ENCODE data around the gene SMPX. TPM values are rescaled to one million over a fixed set of nuclear protein-coding genes. Genes with fewer than 3 reads are reported as not detected.

Gene SMPX
- polyA plus RNA-seq, 1 donor (not counting 4 experiments of a cell fraction or from before 2014, with no cell fraction given): not detected

GRCh38 chrX:21723814-21724213, 34.1 kb downstream of the SMPX start:
- Histone ChIP-seq H3K9me3 (ENCODE audit: control insufficient read depth, low read depth, low read length) (no peaks in the 10 kb centered on the region), H3K36me3 (ENCODE audit: control insufficient read depth in 2 of 2, extremely low read depth in 1 of 2, insufficient read depth in 2 of 2, low read length in 2 of 2) (no peaks in the 10 kb centered on the region), H3K27me3 (ENCODE audit: control insufficient read depth, extremely low read depth, insufficient read depth, low read length) (no peaks in the 10 kb centered on the region), H3K4me1 (ENCODE audit: control insufficient read depth, extremely low read depth, insufficient read depth, low read length) (no peaks in the 10 kb centered on the region), H3K27ac (ENCODE audit: control insufficient read depth, insufficient read depth, low read length) (no peak overlapping the region), H4K20me1 (ENCODE audit: control insufficient read depth, extremely low read depth, insufficient read depth, low read length) (no peaks in the 10 kb centered on the region), H3K9me1 (ENCODE audit: control insufficient read depth, extremely low read depth, insufficient read depth, low read length) (no peaks in the 10 kb centered on the region), H3K4me3 (ENCODE audit: control insufficient read depth in 2 of 3, extremely low read depth in 1 of 3, insufficient read depth in 2 of 3, low read depth in 1 of 3, low read length in 3 of 3) (no peak overlapping the region), H3K79me2 (ENCODE audit: control insufficient read depth, insufficient read depth, low read length) (no peaks in the 10 kb centered on the region), H2AFZ (ENCODE audit: control insufficient read depth, low read length) (no peak overlapping the region), H3K9ac (ENCODE audit: control insufficient read depth, extremely low read depth, insufficient read depth, low read length) (no peak overlapping the region), H3K4me2 (ENCODE audit: control insufficient read depth, extremely low read depth, insufficient read depth, low read depth, low read length) (no peak overlapping the region)
- TF ChIP-seq, protein P1, sequence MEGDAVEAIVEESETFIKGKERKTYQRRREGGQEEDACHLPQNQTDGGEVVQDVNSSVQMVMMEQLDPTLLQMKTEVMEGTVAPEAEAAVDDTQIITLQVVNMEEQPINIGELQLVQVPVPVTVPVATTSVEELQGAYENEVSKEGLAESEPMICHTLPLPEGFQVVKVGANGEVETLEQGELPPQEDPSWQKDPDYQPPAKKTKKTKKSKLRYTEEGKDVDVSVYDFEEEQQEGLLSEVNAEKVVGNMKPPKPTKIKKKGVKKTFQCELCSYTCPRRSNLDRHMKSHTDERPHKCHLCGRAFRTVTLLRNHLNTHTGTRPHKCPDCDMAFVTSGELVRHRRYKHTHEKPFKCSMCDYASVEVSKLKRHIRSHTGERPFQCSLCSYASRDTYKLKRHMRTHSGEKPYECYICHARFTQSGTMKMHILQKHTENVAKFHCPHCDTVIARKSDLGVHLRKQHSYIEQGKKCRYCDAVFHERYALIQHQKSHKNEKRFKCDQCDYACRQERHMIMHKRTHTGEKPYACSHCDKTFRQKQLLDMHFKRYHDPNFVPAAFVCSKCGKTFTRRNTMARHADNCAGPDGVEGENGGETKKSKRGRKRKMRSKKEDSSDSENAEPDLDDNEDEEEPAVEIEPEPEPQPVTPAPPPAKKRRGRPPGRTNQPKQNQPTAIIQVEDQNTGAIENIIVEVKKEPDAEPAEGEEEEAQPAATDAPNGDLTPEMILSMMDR (optimal IDR thresholded peaks at IDR 0.05 in 1 of 3, IDR thresholded peaks at IDR 0.05 in 1 of 3, conservative IDR thresholded peaks at IDR 0.05 in 1 of 3; ENCODE audit: extremely low read depth in 1 of 3, insufficient read depth in 2 of 3, low read length in 3 of 3): no peak
- TF ChIP-seq EZH2 (IDR thresholded peaks at IDR 0.05; ENCODE audit: low read length): no peak
- FAIRE-seq: no peak
- no peak for DNase-seq (ENCODE audit: low read depth, low spot score)
- dilution Hi-C loops (cut with MboI; ENCODE audit: extremely low pct_ligation_motif_present, low sequenced_read_pairs): no loop called here

GRCh38 chrX:21723084-21723483, 34.8 kb downstream of the SMPX start:
- H2AFZ ChIP-seq (ENCODE audit: control insufficient read depth, low read length): no peak overlapping the region
- no peaks in the 10 kb centered on the region for H4K20me1 ChIP-seq (ENCODE audit: control insufficient read depth, extremely low read depth, insufficient read depth, low read length)
- no peak for FAIRE-seq
- H3K27me3 ChIP-seq (ENCODE audit: control insufficient read depth, extremely low read depth, insufficient read depth, low read length): no peaks in the 10 kb centered on the region
- H3K36me3 ChIP-seq (ENCODE audit: control insufficient read depth in 2 of 2, extremely low read depth in 1 of 2, insufficient read depth in 2 of 2, low read length in 2 of 2): no peaks in the 10 kb centered on the region
- no peaks in the 10 kb centered on the region for H3K4me1 ChIP-seq (ENCODE audit: control insufficient read depth, extremely low read depth, insufficient read depth, low read length)
- H3K79me2 ChIP-seq (ENCODE audit: control insufficient read depth, insufficient read depth, low read length): no peaks in the 10 kb centered on the region
- dilution Hi-C loops (cut with MboI; ENCODE audit: extremely low pct_ligation_motif_present, low sequenced_read_pairs): no loop called here
- no peak overlapping the region for H3K4me2 ChIP-seq (ENCODE audit: control insufficient read depth, extremely low read depth, insufficient read depth, low read depth, low read length)
- no peak for DNase-seq (ENCODE audit: low read depth, low spot score)
- H3K4me3 ChIP-seq (ENCODE audit: control insufficient read depth in 2 of 3, extremely low read depth in 1 of 3, insufficient read depth in 2 of 3, low read depth in 1 of 3, low read length in 3 of 3): no peak overlapping the region
- H3K27ac ChIP-seq (ENCODE audit: control insufficient read depth, insufficient read depth, low read length): no peak overlapping the region
- no peaks in the 10 kb centered on the region for H3K9me1 ChIP-seq (ENCODE audit: control insufficient read depth, extremely low read depth, insufficient read depth, low read length)
- TF ChIP-seq EZH2 (IDR thresholded peaks at IDR 0.05; ENCODE audit: low read length): no peak
- TF ChIP-seq, protein P1 (optimal IDR thresholded peaks at IDR 0.05 in 1 of 3, IDR thresholded peaks at IDR 0.05 in 1 of 3, conservative IDR thresholded peaks at IDR 0.05 in 1 of 3; ENCODE audit: extremely low read depth in 1 of 3, insufficient read depth in 2 of 3, low read length in 3 of 3): no peak
- H3K9me3 ChIP-seq (ENCODE audit: control insufficient read depth, low read depth, low read length): no peaks in the 10 kb centered on the region
- H3K9ac ChIP-seq (ENCODE audit: control insufficient read depth, extremely low read depth, insufficient read depth, low read length): no peak overlapping the region
